NCI-H446 treated with DMSO at 0.1 percent for 48 hours (cell line): ENCODE measurements around the gene SPEG.
"Not testable (repeated sequence)": the region's sequence is repeated elsewhere in the genome, so short reads cannot be mapped to it uniquely, and the experiment has no call there.

Experiments used
- DNase-seq: peaks from one replicate; lab custom pipeline; 2025; lab: John Stamatoyannopoulos, UW

The SPEG gene

GRCh38 chr2:219404954-219405353 lies 29.7 kb upstream of the SPEG start:
- no peak for DNase-seq

GRCh38 chr2:219405451-219405850 lies 29.2 kb upstream of the SPEG start:
- DNase-seq: no peak

GRCh38 chr2:219405958-219406860 lies 28.4 kb upstream of the SPEG start:
- no peak for DNase-seq

DNA sequence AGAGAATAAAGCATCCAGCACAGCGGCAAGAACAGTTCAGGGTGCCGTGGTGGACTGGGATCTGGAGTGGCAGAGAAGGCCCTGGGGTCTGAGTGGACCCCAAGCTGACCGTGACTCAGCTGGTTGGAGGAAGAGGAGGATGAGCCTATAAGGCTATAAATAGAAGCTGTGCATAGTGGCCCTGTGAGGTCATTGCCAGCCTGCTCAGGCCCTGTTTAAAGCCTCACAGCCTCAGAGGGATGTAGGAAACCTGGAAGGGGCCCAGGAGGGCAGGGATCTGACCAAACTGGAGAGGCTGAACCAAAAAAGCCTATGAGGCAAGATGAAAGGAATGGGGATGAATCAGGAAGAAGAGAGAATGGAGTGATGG lies 27.8 kb upstream of the SPEG start:
- DNase-seq: no peak

DNA sequence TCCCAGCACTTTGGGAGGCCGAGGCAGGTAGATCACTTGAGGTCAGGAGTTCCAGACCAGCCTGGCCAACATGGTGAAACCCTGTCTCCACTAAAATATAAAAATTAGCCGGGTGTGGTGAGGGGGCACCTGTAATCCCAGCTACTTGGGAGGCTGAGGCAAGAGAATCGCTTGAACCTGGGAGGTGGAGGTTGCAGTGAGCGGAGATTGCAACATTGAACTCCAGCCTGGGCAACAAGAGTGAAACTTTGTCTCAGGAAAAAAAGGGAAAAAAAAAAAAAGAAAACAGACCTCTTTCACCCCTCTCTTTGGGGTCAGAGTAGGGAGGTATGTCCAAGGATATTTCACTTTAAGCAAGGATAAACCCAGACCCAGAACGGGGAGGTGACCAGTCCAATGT lies 27.3 kb upstream of the SPEG start:
- DNase-seq: not testable (repeated sequence)

DNA sequence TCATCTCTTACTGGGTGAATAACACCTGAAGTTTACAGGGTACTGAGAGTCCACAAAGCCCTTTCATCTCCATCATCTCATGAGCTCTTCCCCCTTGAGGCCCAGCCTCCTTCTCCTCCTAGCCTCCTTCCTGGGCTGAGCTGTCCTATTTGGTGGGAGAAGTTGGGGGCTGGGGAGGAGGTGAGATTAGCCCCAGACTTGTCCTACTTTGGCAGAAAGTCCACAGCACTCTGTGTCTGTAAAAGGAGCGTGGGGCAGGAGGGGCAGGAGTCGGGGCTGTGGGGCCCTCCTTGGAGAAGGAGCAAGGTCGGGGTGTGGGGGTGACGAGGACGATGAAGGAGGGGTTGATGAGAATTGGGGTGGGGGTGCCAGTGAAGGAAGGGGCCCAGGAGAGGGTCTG lies 26.4 kb upstream of the SPEG start:
- DNase-seq: no peak

DNA sequence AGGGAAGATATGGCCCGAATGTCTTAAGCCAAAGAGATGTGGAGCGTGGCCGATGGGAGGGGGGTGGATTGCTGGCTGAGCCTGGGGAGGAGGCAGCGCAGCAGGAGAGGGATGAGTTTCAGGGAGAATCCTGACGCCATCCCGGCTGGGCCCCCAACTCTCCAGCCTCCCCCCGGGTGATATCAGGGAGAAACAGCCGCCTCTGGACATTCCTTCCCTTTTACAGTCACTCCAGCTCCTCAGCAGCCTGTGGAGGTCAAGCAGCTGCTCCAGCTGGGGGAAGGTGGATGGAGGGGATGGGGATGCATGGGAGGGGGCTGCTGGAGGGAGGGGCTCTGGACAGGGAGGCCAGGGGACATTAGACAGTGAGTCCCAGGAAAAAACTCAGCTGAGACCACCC lies 26.0 kb upstream of the SPEG start:
- DNase-seq: no peak

GRCh38 chr2:219409619-219410018 lies 25.0 kb upstream of the SPEG start:
- DNase-seq: no peak

- DNase-seq: no peak
Observed at GRCh38 chr2:219410390-219410789, 24.3 kb upstream of the SPEG start.

- no peak for DNase-seq
Observed at GRCh38 chr2:219414857-219415256, 19.8 kb upstream of the SPEG start.

DNA sequence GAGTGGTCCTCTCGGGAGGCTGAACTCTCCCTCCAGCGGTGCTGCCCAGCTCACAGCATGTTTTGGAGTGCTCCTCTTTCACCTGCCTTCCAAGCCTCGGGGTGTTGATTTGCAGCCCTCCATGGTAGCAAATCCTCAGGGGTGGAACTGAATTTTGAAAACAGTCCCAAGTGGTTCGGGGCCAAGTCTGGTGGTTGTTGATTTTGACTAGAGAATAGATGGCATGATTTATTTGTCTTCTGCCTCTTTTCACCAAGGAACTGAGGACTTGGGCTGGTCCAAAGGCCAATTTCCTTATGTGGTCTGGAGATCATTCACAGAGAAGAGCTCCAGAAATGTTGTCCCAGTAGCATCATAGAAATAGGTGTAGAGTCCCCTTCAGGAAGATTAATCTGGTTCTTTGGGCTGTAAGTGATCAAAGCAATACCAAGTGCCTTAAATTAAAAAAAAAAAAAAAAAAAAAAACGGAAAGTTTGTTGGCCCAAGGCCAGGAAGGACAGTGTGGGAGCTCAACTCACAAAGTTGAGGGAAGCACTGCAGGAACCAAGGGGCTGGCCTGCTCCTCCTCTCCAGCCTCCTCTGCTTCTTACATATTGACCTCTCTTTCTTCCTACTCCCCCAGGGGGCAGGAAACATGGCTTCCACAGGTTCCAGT lies 18.9 kb upstream of the SPEG start:
- DNase-seq: no peak

GRCh38 chr2:219416235-219416602 lies 18.4 kb upstream of the SPEG start:
- DNase-seq: no peak

GRCh38 chr2:219416938-219417337 lies 17.7 kb upstream of the SPEG start:
- DNase-seq: no peak

- no peak for DNase-seq
Observed at GRCh38 chr2:219417374-219417773, 17.3 kb upstream of the SPEG start.

DNA sequence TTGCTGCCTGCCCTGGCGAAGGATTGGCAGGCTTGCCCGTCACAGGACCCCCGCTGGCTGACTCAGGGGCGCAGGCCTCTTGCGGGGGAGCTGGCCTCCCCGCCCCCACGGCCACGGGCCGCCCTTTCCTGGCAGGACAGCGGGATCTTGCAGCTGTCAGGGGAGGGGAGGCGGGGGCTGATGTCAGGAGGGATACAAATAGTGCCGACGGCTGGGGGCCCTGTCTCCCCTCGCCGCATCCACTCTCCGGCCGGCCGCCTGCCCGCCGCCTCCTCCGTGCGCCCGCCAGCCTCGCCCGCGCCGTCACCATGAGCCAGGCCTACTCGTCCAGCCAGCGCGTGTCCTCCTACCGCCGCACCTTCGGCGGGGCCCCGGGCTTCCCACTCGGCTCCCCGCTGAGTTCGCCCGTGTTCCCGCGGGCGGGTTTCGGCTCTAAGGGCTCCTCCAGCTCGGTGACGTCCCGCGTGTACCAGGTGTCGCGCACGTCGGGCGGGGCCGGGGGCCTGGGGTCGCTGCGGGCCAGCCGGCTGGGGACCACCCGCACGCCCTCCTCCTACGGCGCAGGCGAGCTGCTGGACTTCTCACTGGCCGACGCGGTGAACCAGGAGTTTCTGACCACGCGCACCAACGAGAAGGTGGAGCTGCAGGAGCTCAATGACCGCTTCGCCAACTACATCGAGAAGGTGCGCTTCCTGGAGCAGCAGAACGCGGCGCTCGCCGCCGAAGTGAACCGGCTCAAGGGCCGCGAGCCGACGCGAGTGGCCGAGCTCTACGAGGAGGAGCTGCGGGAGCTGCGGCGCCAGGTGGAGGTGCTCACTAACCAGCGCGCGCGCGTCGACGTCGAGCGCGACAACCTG lies 16.3 kb upstream of the SPEG start, which contains the start of gene DES:
TSS of gene DES (plus strand) at position 223 of the 857 bp plus-strand sequence. CDS start at position 309, 86 bp downstream.
- DNase-seq: no peak

DNA sequence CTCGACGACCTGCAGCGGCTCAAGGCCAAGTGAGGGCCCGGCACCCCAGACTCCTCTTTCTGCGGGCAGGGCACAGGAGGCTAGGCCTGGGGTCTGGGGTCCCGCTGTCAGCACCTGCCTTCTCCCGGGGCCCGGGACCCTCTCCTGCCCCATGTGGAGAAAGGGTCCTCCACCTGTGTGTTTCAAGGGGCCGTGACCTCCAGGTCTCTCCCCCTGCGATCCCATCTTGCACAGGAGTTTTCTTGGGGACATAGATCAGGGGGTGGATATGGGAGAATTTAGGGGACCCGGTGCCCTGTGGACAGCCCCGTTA lies 15.7 kb upstream of the SPEG start:
- DNase-seq: no peak

- DNase-seq: no peak
Observed at GRCh38 chr2:219419331-219420197, 15.1 kb upstream of the SPEG start.

DNA sequence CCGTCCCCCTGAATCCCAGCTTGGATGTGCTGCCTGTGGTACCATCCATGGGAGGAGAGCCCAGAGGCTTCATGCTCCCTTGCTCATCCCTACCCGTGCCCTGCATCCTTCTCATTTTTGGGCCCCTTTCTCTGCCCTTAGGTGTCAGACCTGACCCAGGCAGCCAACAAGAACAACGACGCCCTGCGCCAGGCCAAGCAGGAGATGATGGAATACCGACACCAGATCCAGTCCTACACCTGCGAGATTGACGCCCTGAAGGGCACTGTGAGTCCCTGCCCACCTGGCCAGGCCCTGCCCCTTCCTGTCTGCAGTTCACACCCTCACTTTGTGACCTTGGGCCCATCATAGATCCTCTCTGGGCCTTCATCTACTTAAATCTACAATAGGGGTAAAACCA lies 14.0 kb upstream of the SPEG start:
- DNase-seq: no peak

DNA sequence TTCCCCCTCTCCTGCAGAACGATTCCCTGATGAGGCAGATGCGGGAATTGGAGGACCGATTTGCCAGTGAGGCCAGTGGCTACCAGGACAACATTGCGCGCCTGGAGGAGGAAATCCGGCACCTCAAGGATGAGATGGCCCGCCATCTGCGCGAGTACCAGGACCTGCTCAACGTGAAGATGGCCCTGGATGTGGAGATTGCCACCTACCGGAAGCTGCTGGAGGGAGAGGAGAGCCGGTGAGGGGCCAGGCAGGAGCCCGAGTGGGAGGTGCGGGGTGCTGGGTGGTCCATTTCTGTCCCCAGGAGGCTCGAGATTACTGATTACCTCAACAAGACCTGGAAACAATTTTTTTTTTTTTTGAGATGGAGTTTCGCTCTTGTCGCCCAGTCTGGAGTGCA lies 13.3 kb upstream of the SPEG start:
- no peak for DNase-seq

DNA sequence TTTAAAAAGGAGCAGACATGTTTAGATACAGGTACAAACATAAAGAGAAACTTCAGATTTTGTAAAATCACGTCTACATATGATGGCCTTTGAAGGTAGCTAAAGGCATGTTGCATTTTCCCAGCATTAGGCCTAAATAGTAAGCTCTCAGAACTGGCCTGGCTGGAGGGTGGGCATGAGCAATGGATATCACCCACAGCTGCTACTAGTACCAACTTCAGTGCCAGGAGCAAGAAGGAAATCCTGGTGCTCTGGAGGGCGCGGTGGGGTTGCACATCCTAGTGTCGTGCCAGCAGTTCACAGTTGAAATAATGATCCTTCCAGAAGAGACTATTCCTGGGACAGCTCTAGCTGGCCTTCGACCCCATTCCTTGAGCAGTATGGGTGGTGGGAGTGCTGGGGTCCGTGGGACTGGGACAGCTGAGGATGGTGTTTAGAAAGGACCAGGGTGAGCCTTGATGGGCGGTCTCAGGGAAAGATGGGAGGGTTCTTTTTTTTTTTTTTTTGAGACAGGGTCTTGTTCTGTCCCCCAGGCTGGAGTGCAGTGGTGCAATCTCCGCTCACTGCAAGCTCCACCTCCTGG lies 11.6 kb upstream of the SPEG start:
- no peak for DNase-seq

- no peak for DNase-seq
Observed at GRCh38 chr2:219423652-219424377, 10.8 kb upstream of the SPEG start.
